HG02798 (cell line): ENCODE data around the gene MYO1D.
"Not testable (repeated sequence)": the region's sequence is repeated elsewhere in the genome, so short reads cannot be mapped to it uniquely, and the experiment has no call there.

Experiments
- ATAC-seq: cut with Tn5 transposase; IDR thresholded peaks from one replicate; pipeline ENCODE4 v1.9.1; 2021; ENCODE audit warnings: mild to moderate bottlenecking; ENCODE audit not compliant: unreplicated experiment, poor library complexity

Gene MYO1D

GRCh38 chr17:32558997-32559650, 317.8 kb downstream of the MYO1D start:
- ATAC-seq: peak; percentile 95

- no peak for ATAC-seq
Observed at GRCh38 chr17:32558326-32558955, 318.5 kb downstream of the MYO1D start.

GRCh38 chr17:32555611-32556310, 321.2 kb downstream of the MYO1D start:
- no peak for ATAC-seq

- ATAC-seq: no peak
Observed at GRCh38 chr17:32553168-32553567, 323.8 kb downstream of the MYO1D start.

GRCh38 chr17:32552280-32552679, 324.6 kb downstream of the MYO1D start:
- ATAC-seq: no peak

- peak; percentile 53 for ATAC-seq
Observed at GRCh38 chr17:32551186-32551955, 325.6 kb downstream of the MYO1D start.

- no peak for ATAC-seq
Observed at GRCh38 chr17:32549559-32549958, 327.4 kb downstream of the MYO1D start.

- ATAC-seq: no peak
Observed at GRCh38 chr17:32546031-32546444, 330.9 kb downstream of the MYO1D start.

GRCh38 chr17:32542186-32542585, 334.7 kb downstream of the MYO1D start:
- ATAC-seq: no peak

- ATAC-seq: no peak
Observed at GRCh38 chr17:32541640-32542039, 335.3 kb downstream of the MYO1D start.

GRCh38 chr17:32536736-32537643, 339.9 kb downstream of the MYO1D start:
- ATAC-seq: no peak

- no peak for ATAC-seq
Observed at GRCh38 chr17:32533296-32533695, 343.6 kb downstream of the MYO1D start.

- no peak for ATAC-seq
Observed at GRCh38 chr17:32529604-32530003, 347.3 kb downstream of the MYO1D start.

GRCh38 chr17:32528825-32529224, 348.1 kb downstream of the MYO1D start:
- ATAC-seq: no peak

GRCh38 chr17:32527146-32527545, 349.8 kb downstream of the MYO1D start:
- no peak for ATAC-seq

GRCh38 chr17:32525122-32525521, 351.8 kb downstream of the MYO1D start:
- no peak for ATAC-seq

- ATAC-seq: not testable (repeated sequence)
Observed at GRCh38 chr17:32524553-32524880, 352.4 kb downstream of the MYO1D start.

- peak; percentile 53 for ATAC-seq
Observed at GRCh38 chr17:32523827-32524552, 352.9 kb downstream of the MYO1D start.

- peak; percentile 71 for ATAC-seq
Observed at GRCh38 chr17:32523017-32523680, 353.8 kb downstream of the MYO1D start.
